Measurements from ENCODE around the gene PPP2R2D. TPM values are rescaled to one million over a fixed set of nuclear protein-coding genes. Genes with fewer than 3 reads are reported as not detected.

PPP2R2D gene
- total RNA-seq, 1 experiment from 2014 or later = 23.7 TPM

DNA sequence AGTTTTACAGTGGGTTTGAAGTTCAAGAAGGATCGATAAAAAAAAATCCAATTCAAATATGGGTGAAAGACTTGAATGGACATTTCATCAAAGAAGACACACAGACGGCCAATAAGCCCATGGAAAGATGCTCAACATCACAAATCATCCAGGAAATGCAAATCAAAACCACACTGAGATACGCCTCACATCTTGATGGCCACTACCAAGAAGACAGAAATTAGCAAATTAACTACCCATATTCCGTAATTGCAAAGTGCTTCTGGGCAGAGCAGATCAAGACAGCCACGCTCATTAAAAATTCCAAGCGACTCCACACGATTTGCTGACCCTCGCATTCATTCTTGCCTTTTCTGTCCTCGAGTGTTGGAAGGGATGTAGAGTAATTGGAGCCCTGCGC lies 34.1 kb upstream of the PPP2R2D start:
- TF ChIP-seq, protein P1, sequence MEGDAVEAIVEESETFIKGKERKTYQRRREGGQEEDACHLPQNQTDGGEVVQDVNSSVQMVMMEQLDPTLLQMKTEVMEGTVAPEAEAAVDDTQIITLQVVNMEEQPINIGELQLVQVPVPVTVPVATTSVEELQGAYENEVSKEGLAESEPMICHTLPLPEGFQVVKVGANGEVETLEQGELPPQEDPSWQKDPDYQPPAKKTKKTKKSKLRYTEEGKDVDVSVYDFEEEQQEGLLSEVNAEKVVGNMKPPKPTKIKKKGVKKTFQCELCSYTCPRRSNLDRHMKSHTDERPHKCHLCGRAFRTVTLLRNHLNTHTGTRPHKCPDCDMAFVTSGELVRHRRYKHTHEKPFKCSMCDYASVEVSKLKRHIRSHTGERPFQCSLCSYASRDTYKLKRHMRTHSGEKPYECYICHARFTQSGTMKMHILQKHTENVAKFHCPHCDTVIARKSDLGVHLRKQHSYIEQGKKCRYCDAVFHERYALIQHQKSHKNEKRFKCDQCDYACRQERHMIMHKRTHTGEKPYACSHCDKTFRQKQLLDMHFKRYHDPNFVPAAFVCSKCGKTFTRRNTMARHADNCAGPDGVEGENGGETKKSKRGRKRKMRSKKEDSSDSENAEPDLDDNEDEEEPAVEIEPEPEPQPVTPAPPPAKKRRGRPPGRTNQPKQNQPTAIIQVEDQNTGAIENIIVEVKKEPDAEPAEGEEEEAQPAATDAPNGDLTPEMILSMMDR (IDR thresholded peaks at IDR 0.05; ENCODE audit: unreplicated experiment) = no peak
- H3K36me3 Mint-ChIP-seq (ENCODE audit: insufficient read depth, unreplicated experiment) = no peaks in the 10 kb centered on the region
- peaks cover 14% of the 10 kb centered on the region for H3K27me3 Mint-ChIP-seq (ENCODE audit: unreplicated experiment)
- DNase-seq = no peak
- no peak overlapping the region for H3K27ac Mint-ChIP-seq (ENCODE audit: unreplicated experiment)
- no peaks in the 10 kb centered on the region for H3K4me1 Mint-ChIP-seq (ENCODE audit: low read depth, unreplicated experiment)
- CTCF ChIA-PET = no interaction called here
- intact Hi-C loops (cut with micrococcal nuclease; ENCODE audit: unreplicated experiment) = no loop called here
- no TSS peak for BruUV-seq (replicated peaks)
- no peak overlapping the region for H3K4me3 Mint-ChIP-seq (ENCODE audit: low read depth, unreplicated experiment)
- H3K9me3 Mint-ChIP-seq (ENCODE audit: low read depth, unreplicated experiment) = peaks cover 3% of the 10 kb centered on the region

DNA sequence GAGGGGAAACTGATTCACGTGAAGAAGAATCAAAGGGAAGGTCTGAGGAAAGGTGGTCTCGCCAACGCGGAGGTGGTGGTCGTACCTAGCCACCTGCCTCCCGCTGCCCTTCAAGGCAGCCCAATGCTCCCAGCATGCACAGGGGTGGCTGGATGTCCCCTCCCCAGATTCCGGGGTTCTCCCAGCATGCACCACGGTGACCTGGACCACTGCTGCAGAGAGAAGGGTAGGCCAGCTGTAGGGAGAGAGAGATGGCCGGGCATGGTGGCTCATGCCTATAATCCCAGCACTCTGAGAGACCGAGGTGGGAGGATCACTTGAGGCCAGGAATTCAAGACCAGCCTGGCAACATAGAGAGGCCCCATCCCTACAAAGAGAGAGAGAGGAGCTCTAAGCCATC lies 32.4 kb upstream of the PPP2R2D start:
- no peak overlapping the region for H3K27ac Mint-ChIP-seq (ENCODE audit: unreplicated experiment)
- H3K36me3 Mint-ChIP-seq (ENCODE audit: insufficient read depth, unreplicated experiment) = no peaks in the 10 kb centered on the region
- H3K4me1 Mint-ChIP-seq (ENCODE audit: low read depth, unreplicated experiment) = no peaks in the 10 kb centered on the region
- TF ChIP-seq, protein P1 (IDR thresholded peaks at IDR 0.05; ENCODE audit: unreplicated experiment) = no peak
- CTCF ChIA-PET = no interaction called here
- H3K27me3 Mint-ChIP-seq (ENCODE audit: unreplicated experiment) = peaks cover 17% of the 10 kb centered on the region
- peaks cover 3% of the 10 kb centered on the region for H3K9me3 Mint-ChIP-seq (ENCODE audit: low read depth, unreplicated experiment)
- BruUV-seq (replicated peaks) = no TSS peak
- intact Hi-C loops (cut with micrococcal nuclease; ENCODE audit: unreplicated experiment) = no loop called here
- no peak for DNase-seq
- no peak overlapping the region for H3K4me3 Mint-ChIP-seq (ENCODE audit: low read depth, unreplicated experiment)

DNA sequence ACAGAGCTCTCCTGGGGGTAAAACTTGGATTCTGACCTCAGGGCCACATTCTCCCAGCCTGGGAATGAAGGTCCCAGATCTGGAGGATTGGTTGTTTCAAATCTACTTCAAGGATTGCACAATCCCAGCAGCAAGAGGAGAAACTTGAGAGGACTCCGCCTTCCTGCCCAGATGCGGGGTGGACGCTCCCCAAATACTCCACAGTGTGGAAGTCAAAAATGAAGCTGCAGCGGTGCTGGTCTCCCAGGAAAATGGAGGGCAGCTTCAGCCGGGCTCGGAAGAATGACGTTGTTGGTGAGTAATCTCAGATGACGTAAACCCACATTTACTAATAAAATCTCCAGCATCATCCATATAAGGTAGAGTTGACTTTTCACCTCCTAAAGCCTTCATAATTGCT lies 31.5 kb upstream of the PPP2R2D start:
- no TSS peak for BruUV-seq (replicated peaks)
- CTCF ChIA-PET = no interaction called here
- TF ChIP-seq, protein P1 (IDR thresholded peaks at IDR 0.05; ENCODE audit: unreplicated experiment) = no peak
- Mint-ChIP-seq H3K36me3 (ENCODE audit: insufficient read depth, unreplicated experiment) (no peaks in the 10 kb centered on the region), H3K4me3 (ENCODE audit: low read depth, unreplicated experiment) (no peak overlapping the region), H3K9me3 (ENCODE audit: low read depth, unreplicated experiment) (peaks cover 3% of the 10 kb centered on the region), H3K27me3 (ENCODE audit: unreplicated experiment) (peaks cover 26% of the 10 kb centered on the region), H3K27ac (ENCODE audit: unreplicated experiment) (no peak overlapping the region), H3K4me1 (ENCODE audit: low read depth, unreplicated experiment) (no peaks in the 10 kb centered on the region)
- DNase-seq = no peak
- intact Hi-C loops (cut with micrococcal nuclease; ENCODE audit: unreplicated experiment) = no loop called here

DNA sequence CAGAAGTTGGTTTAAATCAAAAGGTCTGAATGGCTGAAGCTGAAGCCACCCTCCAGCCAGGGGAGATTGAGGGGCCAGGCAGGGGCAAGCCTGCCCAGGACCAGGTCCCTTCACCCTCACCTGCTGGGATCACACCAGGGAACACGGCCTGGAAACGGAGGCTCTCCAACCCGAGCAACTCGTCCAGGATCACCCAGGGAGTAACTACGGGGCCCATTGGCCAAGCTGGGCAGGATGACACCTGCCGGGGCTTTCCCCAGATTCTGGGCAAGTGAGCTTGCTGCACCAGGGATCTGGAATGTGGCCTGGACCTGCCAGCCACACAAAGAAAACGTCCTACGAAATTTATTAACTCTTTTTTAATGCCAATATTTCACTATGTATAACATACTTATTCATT lies 30.4 kb upstream of the PPP2R2D start:
- Mint-ChIP-seq H3K27me3 (ENCODE audit: unreplicated experiment) (peaks cover 32% of the 10 kb centered on the region), H3K4me1 (ENCODE audit: low read depth, unreplicated experiment) (no peaks in the 10 kb centered on the region), H3K36me3 (ENCODE audit: insufficient read depth, unreplicated experiment) (no peaks in the 10 kb centered on the region), H3K4me3 (ENCODE audit: low read depth, unreplicated experiment) (no peak overlapping the region), H3K27ac (ENCODE audit: unreplicated experiment) (no peak overlapping the region), H3K9me3 (ENCODE audit: low read depth, unreplicated experiment) (peaks cover 3% of the 10 kb centered on the region)
- no TSS peak for BruUV-seq (replicated peaks)
- DNase-seq = no peak
- CTCF ChIA-PET = no interaction called here
- intact Hi-C loops (cut with micrococcal nuclease; ENCODE audit: unreplicated experiment) = no loop called here
- TF ChIP-seq, protein P1 (IDR thresholded peaks at IDR 0.05; ENCODE audit: unreplicated experiment) = no peak
